Suprapubic skin (tissue), 4 donors: ENCODE data around the gene OR52R1. TPM values are rescaled to one million over a fixed set of nuclear protein-coding genes. Genes with fewer than 3 reads are reported as not detected.

Experiments used
- DNase-seq, 2 donors: peaks; one replicate each; pipeline ENCODE4 v3.0.0-alpha.2; 2019; ENCODE audit warnings: low spot score in 2 of 2
- H3K27ac ChIP-seq: fragments of 200-600 bp; sonication (generic); one replicate; pipeline ENCODE4 v1.5.1; 2019
- H3K27me3 ChIP-seq: fragments of 200-600 bp; sonication (generic); one replicate; pipeline ENCODE4 v1.5.1; 2019
- H3K36me3 ChIP-seq: fragments of 200-600 bp; sonication (generic); one replicate; pipeline ENCODE4 v1.5.1; 2019
- H3K4me1 ChIP-seq: fragments of 200-600 bp; sonication (generic); one replicate; pipeline ENCODE4 v1.5.1; 2019
- H3K4me3 ChIP-seq: fragments of 200-600 bp; sonication (generic); one replicate; pipeline ENCODE4 v1.5.1; 2019; ENCODE audit warnings: mild to moderate bottlenecking
- H3K9me3 ChIP-seq: fragments of 200-600 bp; sonication (generic); one replicate; pipeline ENCODE4 v1.5.1; 2019
- CTCF ChIP-seq, 2 donors: fragments of 200-600 bp in 1 of 2; fragments of 450-650 bp in 1 of 2; sonication (generic) in 1 of 2; IDR thresholded peaks; one replicate each; pipeline ENCODE4 v1.5.1; 2016 to 2019; ENCODE audit warnings: antibody characterized with exemption in 2 of 2, mild to moderate bottlenecking in 1 of 2, moderate library complexity in 1 of 2
- EP300 ChIP-seq: sonication (generic); formaldehyde crosslinking; IDR thresholded peaks from one replicate; pipeline ENCODE4 v1.6.1; 2017; ENCODE audit warnings: antibody characterized with exemption
- POLR2A ChIP-seq, 2 donors: fragments of 450-650 bp; IDR thresholded peaks; one replicate each; pipeline ENCODE4 v1.6.1; 2017; ENCODE audit warnings: antibody characterized with exemption in 2 of 2, mild to moderate bottlenecking in 2 of 2, moderate library complexity in 2 of 2
- POLR2AphosphoS5 ChIP-seq, 3 donors: sonication (generic); formaldehyde crosslinking; IDR thresholded peaks; one replicate each; pipeline ENCODE4 v1.6.1; 2017; ENCODE audit warnings: antibody characterized with exemption in 3 of 3
- WGBS: methylation state at CpG from one replicate; pipeline ENCODE4 v1.1.5; 2018; 5-methylcytosine and 5-hydroxymethylcytosine counted together
- total RNA-seq, 4 donors: library from RNA; depleted of rRNA; stranded (reverse); fragments of >200 nt; gene quantifications; one replicate each; pipeline ENCODE4 v1.1.0, GENCODE V29; 2016

Gene OR52R1
- total RNA-seq, 4 donors from 2014 or later = not detected

- TF ChIP-seq POLR2A (IDR thresholded peaks at IDR 0.05) (no peak), EP300 (no peak), CTCF (IDR thresholded peaks at IDR 0.05) (no peak), POLR2AphosphoS5 (IDR thresholded peaks at IDR 0.05) (no peak)
- Histone ChIP-seq H3K9me3 (no peaks in the 10 kb centered on the region), H3K4me1 (no peaks in the 10 kb centered on the region), H3K27me3 (no peaks in the 10 kb centered on the region), H3K27ac (no peak overlapping the region), H3K36me3 (no peaks in the 10 kb centered on the region), H3K4me3 (no peak overlapping the region)
- no peak for DNase-seq
Observed at GRCh38 chr11:4768094-4768493, 36.1 kb downstream of the OR52R1 start.

GRCh38 chr11:4766420-4767043 is 37.6 kb downstream of the OR52R1 start:
- no peaks in the 10 kb centered on the region for H3K9me3 ChIP-seq
- TF ChIP-seq POLR2AphosphoS5 (IDR thresholded peaks at IDR 0.05) (no peak), CTCF (IDR thresholded peaks at IDR 0.05) (no peak), POLR2A (IDR thresholded peaks at IDR 0.05) (no peak), EP300 (no peak)
- no peaks in the 10 kb centered on the region for H3K36me3 ChIP-seq
- DNase-seq = no peak
- WGBS = 90% methylated on average over 6 of the region's 6 CpGs
- no peak overlapping the region for H3K27ac ChIP-seq
- H3K4me3 ChIP-seq = no peak overlapping the region
- H3K4me1 ChIP-seq = no peaks in the 10 kb centered on the region
- no peaks in the 10 kb centered on the region for H3K27me3 ChIP-seq

GRCh38 chr11:4763096-4763495 is 41.1 kb downstream of the OR52R1 start:
- no peak overlapping the region for H3K27ac ChIP-seq
- H3K9me3 ChIP-seq = no peaks in the 10 kb centered on the region
- no peaks in the 10 kb centered on the region for H3K36me3 ChIP-seq
- TF ChIP-seq CTCF (IDR thresholded peaks at IDR 0.05) (no peak), EP300 (no peak), POLR2AphosphoS5 (IDR thresholded peaks at IDR 0.05) (no peak), POLR2A (IDR thresholded peaks at IDR 0.05) (no peak)
- DNase-seq = no peak
- WGBS = 85% methylated on average over 2 of the region's 2 CpGs
- no peaks in the 10 kb centered on the region for H3K4me1 ChIP-seq
- no peaks in the 10 kb centered on the region for H3K27me3 ChIP-seq
- no peak overlapping the region for H3K4me3 ChIP-seq

Other genes starting within 250 kb of the OR52R1 start
- not detected for gene OR52I2, start 222.6 kb downstream of the OR52R1 start, total RNA-seq
- not detected for gene OR52I1, start 210.3 kb downstream of the OR52R1 start, total RNA-seq
- gene TRIM68, start 196.1 kb downstream of the OR52R1 start, total RNA-seq = 10 to 100 TPM in 1 of 4 donors, 1 to 10 TPM in 3; 5.6 to 16.6 (median 7.4) TPM
- gene OR51D1, start 166.9 kb downstream of the OR52R1 start, total RNA-seq = not detected
- under 1 TPM in 2 of 4 donors, not detected in 2; 0.24 to 0.34 TPM for gene OR51E1, start 160.4 kb downstream of the OR52R1 start, total RNA-seq
- gene OR51E2, start 106.5 kb downstream of the OR52R1 start, total RNA-seq = not detected
- not detected for gene MMP26, start 99.6 kb downstream of the OR52R1 start, total RNA-seq
- gene OR51F1, start 34.4 kb downstream of the OR52R1 start, total RNA-seq = not detected
- gene OR51F2, start 16.9 kb upstream of the OR52R1 start, total RNA-seq = not detected
- gene OR51S1, start 44.8 kb upstream of the OR52R1 start, total RNA-seq = not detected
- gene OR51T1, start 77.5 kb upstream of the OR52R1 start, total RNA-seq = not detected
- gene OR51A7, start 99.4 kb upstream of the OR52R1 start, total RNA-seq = not detected
- not detected for gene OR51G2, start 115.0 kb upstream of the OR52R1 start, total RNA-seq
- not detected for gene OR51G1, start 120.0 kb upstream of the OR52R1 start, total RNA-seq
- gene OR51A4, start 143.2 kb upstream of the OR52R1 start, total RNA-seq = not detected
- not detected for gene OR51A2, start 151.3 kb upstream of the OR52R1 start, total RNA-seq
- not detected for gene OR51L1, start 190.5 kb upstream of the OR52R1 start, total RNA-seq
- not detected for gene OR52J3, start 242.1 kb upstream of the OR52R1 start, total RNA-seq